Ovary (tissue), 9 donors: ENCODE results near the gene NOX3. TPM values are rescaled to one million over a fixed set of nuclear protein-coding genes. Genes with fewer than 3 reads are reported as not detected.
A peak's percentile ranks its signal among the peaks of the same experiment; 100 is the strongest.

Experiments
- DNase-seq, 5 donors: peaks; one replicate each; pipeline ENCODE4 v3.0.0-alpha.2; 2019 to 2020
- H3K27ac ChIP-seq, 2 donors: fragments of 200-600 bp; one replicate each; pipeline versions ENCODE4 v1.5.1 to v1.8.0; 2019 to 2022
- H3K27me3 ChIP-seq: fragments of 200-600 bp; one replicate; pipeline ENCODE4 v1.8.0; 2022
- H3K36me3 ChIP-seq: fragments of 200-600 bp; sonication (generic); one replicate; pipeline ENCODE4 v1.5.1; 2019
- H3K4me1 ChIP-seq: one replicate; pipeline ENCODE4 v1.8.1; 2013; ENCODE audit warnings: mild to moderate bottlenecking, moderate library complexity; ENCODE audit not compliant: insufficient read depth
- H3K4me3 ChIP-seq: fragments of 200-600 bp; sonication (generic); one replicate; pipeline ENCODE4 v1.5.1; 2017
- H3K9me3 ChIP-seq, 2 donors: fragments of 200-600 bp in 1 of 2; sonication (generic) in 1 of 2; one replicate each; pipeline versions ENCODE4 v1.5.1 to v1.8.1; 2013 to 2019; ENCODE audit warnings: mild to moderate bottlenecking in 1 of 2, moderate library complexity in 1 of 2
- EP300 ChIP-seq: sonication (generic); formaldehyde crosslinking; IDR thresholded peaks from one replicate; pipeline ENCODE4 v1.6.1; 2017; ENCODE audit warnings: antibody characterized with exemption
- POLR2A ChIP-seq: fragments of 450-650 bp; IDR thresholded peaks from one replicate; pipeline ENCODE4 v1.6.1; 2017; ENCODE audit warnings: antibody characterized with exemption, mild to moderate bottlenecking, moderate library complexity
- WGBS, 3 donors: extraction: QIAGEN DNeasy Blood & Tissue Kit in 1 of 3; methylation state at CpG; one replicate each; pipeline versions ENCODE4 v1.1.5 to v1.1.7; 2013 to 2017; 5-methylcytosine and 5-hydroxymethylcytosine counted together
- intact Hi-C, 4 donors: fragments of 100-400 bp; cut with DNase I; formaldehyde crosslinking; loops; one replicate each; pipeline versions ENCODE4 v1.11.0 to v1.15.1; 2022 to 2023
- polyA plus RNA-seq, 2 donors: library from polyadenylated mRNA; stranded (reverse); fragments of 200-250 nt in 1 of 2; fragments of 350-450 nt in 1 of 2; fragmentation: Illumina TruSeq in 1 of 2; extraction: RNeasy Lipid Tissue Mini Kit (QIAGEN cat#74804) in 1 of 2; gene quantifications; one replicate each; pipeline ENCODE4 v1.2.3, GENCODE V29; 2013 to 2014
- total RNA-seq, 7 donors: library from RNA; depleted of rRNA in 2 of 7; stranded (reverse); fragments of >200 nt in 2 of 7; fragmentation: NEBNext Ultra II Directional in 3 of 7; extraction: Animal tissue kit (Norgen Biotek cat#: 25700) in 3 of 7; gene quantifications; one replicate each; pipeline versions ENCODE4 v1.1.0 to v1.2.4, GENCODE V29; 2016 to 2023
- TF ChIP-seq, protein P1 (sequence below), 3 donors: fragments of 450-650 bp in 2 of 3; fragments of 200-600 bp in 1 of 3; IDR thresholded peaks; one replicate each; pipeline versions ENCODE4 v1.5.1 to v1.8.0; 2016 to 2022; ENCODE audit warnings: antibody characterized with exemption in 3 of 3, mild to moderate bottlenecking in 1 of 3
- donor health status: DM: no; HTN: no; CAD: no; lungs with moderate emphysema.
- donor health status: DM: no; HTN: no; CAD: no.
- donor health status: Bipolar disorder and iron deficiency.
- donor health status: DM: yes; HTN: yes; CAD: no.
- donor health status: DM: no; HTN: no; CAD: no.
- donor health status: DM: yes; HTN: yes; CAD: no.

NOX3 gene
- total and polyA plus RNA-seq, 9 donors = not detected

DNA sequence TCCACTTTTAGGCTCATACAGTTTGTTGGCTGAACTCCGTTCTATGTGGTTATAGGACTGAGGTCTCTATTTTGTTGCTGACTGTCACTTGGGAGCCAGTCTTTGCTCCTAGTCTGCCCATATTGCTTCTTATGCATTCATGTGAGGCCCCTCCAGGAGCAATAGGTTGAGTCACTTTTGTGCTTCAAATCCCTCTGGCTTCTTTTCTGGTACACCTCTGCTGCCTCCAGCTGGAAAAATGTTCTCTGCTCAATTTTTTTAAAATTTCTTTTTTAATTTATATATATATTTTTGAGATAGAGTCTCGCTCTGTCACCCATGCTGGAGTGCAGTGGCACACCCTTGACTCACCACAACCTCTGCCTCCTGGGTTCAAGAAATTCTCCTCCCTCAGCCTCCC, 42.7 kb upstream of the NOX3 start:
- intact Hi-C loops = loop anchor here in 3 of 4 donors (5.0 to 10.0 kb wide), 2 partner anchors 171 to 174 kb away; no protein-coding TSS in a partner anchor
- TF ChIP-seq POLR2A = no peak
- no peak for TF ChIP-seq EP300
- TF ChIP-seq, protein P1, sequence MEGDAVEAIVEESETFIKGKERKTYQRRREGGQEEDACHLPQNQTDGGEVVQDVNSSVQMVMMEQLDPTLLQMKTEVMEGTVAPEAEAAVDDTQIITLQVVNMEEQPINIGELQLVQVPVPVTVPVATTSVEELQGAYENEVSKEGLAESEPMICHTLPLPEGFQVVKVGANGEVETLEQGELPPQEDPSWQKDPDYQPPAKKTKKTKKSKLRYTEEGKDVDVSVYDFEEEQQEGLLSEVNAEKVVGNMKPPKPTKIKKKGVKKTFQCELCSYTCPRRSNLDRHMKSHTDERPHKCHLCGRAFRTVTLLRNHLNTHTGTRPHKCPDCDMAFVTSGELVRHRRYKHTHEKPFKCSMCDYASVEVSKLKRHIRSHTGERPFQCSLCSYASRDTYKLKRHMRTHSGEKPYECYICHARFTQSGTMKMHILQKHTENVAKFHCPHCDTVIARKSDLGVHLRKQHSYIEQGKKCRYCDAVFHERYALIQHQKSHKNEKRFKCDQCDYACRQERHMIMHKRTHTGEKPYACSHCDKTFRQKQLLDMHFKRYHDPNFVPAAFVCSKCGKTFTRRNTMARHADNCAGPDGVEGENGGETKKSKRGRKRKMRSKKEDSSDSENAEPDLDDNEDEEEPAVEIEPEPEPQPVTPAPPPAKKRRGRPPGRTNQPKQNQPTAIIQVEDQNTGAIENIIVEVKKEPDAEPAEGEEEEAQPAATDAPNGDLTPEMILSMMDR (IDR thresholded peaks at IDR 0.05) = no peak
- Histone ChIP-seq H3K4me3 (no peak overlapping the region), H3K27ac (no peak overlapping the region), H3K36me3 (no peaks in the 10 kb centered on the region), H3K27me3 (no peaks in the 10 kb centered on the region), H3K9me3 (no peaks in the 10 kb centered on the region), H3K4me1 (peaks cover 2% of the 10 kb centered on the region)
- WGBS, 3 donors = 96 to 99% (median 98%) methylated on average over 2 of the region's 2 CpGs
- DNase-seq = no peak

DNA sequence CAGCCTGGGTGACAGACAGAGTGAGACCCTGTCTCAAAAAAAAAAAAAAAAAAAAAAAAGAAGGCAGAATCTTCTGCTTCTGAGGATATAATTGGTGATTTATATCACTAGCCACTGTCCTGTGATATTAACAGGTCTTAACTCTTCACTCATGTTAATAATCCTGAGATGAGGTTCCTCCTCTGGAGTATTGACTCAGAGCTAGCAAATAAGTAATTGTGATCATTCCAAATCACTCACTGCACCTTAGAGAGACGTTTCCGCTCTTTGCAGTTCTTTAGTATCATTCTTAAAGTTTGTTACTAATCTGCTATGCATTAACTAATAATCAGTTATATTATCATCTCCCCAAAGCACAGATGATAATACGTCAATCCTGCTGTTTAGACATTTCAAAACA, 41.6 kb upstream of the NOX3 start:
- H3K4me3 ChIP-seq = no peak overlapping the region
- DNase-seq = no peak
- no peak overlapping the region for H3K27ac ChIP-seq
- TF ChIP-seq, protein P1 (IDR thresholded peaks at IDR 0.05) = no peak
- no peak for TF ChIP-seq EP300
- no peak for TF ChIP-seq POLR2A
- H3K9me3 ChIP-seq = peaks cover 0 to 4% of the 10 kb centered on the region in 2 donors
- no peaks in the 10 kb centered on the region for H3K27me3 ChIP-seq
- no peaks in the 10 kb centered on the region for H3K36me3 ChIP-seq
- WGBS, 3 donors = 86 to 93% (median 92%) methylated on average over 3 of the region's 3 CpGs
- peaks cover 4% of the 10 kb centered on the region for H3K4me1 ChIP-seq
- intact Hi-C loops = loop anchor here in 3 of 4 donors (5.0 to 10.0 kb wide), 2 partner anchors 170 to 172 kb away; no protein-coding TSS in a partner anchor

DNA sequence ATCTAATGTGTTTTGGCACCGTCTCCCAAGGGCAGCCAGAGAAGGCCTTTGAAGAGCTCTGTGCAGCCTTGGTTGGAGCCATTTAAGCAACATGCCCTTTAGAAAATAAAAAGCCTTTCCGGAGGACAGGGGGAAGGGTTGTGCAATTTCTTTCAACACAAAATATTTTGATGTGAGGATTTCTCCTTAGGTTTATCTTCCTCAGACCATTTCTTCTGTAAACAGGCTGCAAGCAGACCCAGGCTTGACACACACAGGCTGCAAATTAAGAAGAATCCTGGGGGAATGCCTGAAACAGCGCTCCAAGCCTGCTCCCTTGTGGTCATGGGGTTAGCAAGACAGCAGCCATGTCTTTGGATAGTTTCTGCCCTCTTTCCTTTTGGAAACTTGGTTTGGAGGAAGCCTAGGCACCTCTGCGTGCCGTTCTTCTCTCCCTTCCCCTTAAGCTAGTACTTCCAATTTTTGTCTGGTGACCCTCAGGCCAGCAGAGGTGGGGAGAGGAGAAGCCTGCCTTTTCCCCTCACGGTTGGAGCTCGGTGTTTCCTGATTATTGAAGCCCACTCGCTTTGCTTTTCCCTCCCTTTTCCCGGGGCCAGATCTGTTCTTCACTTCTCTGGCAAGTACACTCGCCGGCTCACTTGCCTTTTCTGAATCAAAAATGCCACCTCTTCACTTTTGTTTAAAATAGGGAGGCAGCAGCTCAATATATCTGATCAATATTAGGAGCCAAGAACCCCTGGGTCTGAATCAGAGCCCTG, 39.6 kb upstream of the NOX3 start:
- H3K9me3 ChIP-seq = peaks cover 0 to 4% of the 10 kb centered on the region in 2 donors
- 15 to 31% (median 18%) methylated on average over 11 of the region's 11 CpGs for WGBS, 3 donors
- H3K27ac ChIP-seq = peak overlapping the region; percentile 83 to 92
- H3K36me3 ChIP-seq = no peaks in the 10 kb centered on the region
- DNase-seq = peak; percentile 75 to 84 (median 80)
- H3K4me3 ChIP-seq = no peak overlapping the region
- H3K27me3 ChIP-seq = no peaks in the 10 kb centered on the region
- intact Hi-C loops = loop anchor here in 3 of 4 donors (5.0 to 10.0 kb wide), 2 partner anchors 168 to 170 kb away; no protein-coding TSS in a partner anchor
- TF ChIP-seq, protein P1 (IDR thresholded peaks at IDR 0.05) = peak in 2 of 3 donors; percentile 49 to 72
- TF ChIP-seq POLR2A (no peak), EP300 (no peak)
- H3K4me1 ChIP-seq = peaks cover 4% of the 10 kb centered on the region

DNA sequence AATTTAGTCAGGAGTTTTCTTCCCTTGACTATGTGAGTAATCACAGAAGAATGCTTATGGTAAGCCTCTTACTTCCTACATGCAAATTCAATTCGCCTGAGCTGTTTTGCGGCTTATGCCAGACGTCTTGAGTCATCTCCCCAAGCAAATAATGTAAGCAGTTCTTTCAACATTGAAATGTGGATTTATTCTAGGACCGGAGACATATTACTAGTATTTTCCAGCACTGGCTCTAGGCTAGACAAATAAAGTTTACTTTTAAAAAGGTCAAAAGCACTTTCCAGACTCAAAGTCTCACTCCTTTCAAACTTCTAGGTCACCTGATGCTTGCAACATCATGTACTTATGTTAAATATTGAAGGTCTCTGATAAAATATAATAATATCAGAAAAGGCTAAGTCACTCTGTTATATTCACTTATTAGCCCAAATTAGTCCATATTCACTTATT, 38.1 kb upstream of the NOX3 start:
- no peaks in the 10 kb centered on the region for H3K27me3 ChIP-seq
- intact Hi-C loops = loop anchor here in 2 of 4 donors (10.0 kb wide), 1 partner anchor 169 kb away; no protein-coding TSS in a partner anchor
- DNase-seq = peak in 4 of 5 donors; percentile 36 to 69 (median 62)
- no peaks in the 10 kb centered on the region for H3K36me3 ChIP-seq
- 3 to 5% (median 4%) methylated on average over 4 of the region's 4 CpGs for WGBS, 3 donors
- H3K4me1 ChIP-seq = peaks cover 4% of the 10 kb centered on the region
- TF ChIP-seq POLR2A (no peak), EP300 (no peak)
- TF ChIP-seq, protein P1 (IDR thresholded peaks at IDR 0.05) = no peak
- H3K9me3 ChIP-seq = peaks cover 0 to 4% of the 10 kb centered on the region in 2 donors
- H3K27ac ChIP-seq = peak overlapping the region; percentile 40 to 82
- H3K4me3 ChIP-seq = no peak overlapping the region
